ENCODE data around the gene SEMA4D.

The SEMA4D gene

DNA sequence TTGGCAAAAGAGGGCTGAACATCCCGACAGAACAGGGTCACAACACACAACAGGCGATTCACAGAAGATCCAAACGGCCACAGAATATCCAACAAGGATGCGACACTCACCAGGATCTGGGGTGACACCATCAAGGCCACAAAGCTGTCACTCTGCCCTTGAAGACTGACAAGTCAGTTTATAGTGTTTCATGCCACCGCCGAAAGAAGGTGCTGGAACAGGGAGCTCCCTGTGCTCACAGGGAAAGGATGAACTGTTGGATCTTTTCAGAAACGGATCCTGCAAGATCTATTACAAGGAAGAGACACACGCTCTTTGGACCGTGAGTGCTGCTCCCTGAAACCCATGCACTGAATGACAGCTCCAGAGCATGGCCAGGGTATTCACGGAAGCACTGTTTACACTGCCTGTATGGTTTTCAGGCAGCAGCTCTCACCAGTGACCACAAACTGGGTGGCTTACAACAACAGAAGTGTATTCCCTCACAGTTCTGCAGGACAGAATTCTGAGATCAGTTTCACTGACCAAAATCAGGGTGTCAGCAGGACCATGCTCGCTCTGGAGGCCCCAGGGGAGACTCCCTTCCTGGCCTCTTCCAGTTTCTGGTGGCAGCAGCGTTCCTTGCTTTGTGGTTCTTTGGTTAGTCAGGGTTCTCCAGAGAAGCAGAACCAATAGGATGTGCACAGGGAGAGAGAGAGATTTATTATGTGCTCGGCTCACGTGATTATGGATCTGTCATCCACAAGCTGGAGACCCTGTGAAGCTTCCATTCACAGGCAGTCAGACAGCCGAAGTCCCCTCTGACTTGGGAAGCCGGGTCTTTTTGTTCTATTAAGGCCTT, 52.8 kb downstream of the SEMA4D start:
- no peak for DNase-seq (ENCODE audit: low read depth)

DNA sequence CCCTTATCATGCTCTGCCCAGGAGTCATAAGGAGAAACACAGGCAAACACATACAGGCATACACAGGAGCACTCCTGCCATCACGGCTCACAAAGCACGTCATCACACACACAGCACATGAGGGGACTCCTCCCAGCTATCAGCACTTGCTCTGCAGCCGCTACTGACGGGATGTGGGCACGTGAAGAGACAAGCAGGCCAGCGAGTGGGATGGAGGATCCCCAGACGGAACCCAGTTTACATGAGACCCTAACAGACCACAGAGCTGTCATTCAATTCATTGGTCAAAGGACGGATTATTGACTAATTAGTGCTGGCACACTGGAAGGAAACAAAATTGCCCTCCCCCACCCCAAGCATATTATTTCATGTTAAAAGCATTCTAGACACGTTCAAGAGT, 53.6 kb downstream of the SEMA4D start:
- DNase-seq (ENCODE audit: low read depth), result no peak

DNA sequence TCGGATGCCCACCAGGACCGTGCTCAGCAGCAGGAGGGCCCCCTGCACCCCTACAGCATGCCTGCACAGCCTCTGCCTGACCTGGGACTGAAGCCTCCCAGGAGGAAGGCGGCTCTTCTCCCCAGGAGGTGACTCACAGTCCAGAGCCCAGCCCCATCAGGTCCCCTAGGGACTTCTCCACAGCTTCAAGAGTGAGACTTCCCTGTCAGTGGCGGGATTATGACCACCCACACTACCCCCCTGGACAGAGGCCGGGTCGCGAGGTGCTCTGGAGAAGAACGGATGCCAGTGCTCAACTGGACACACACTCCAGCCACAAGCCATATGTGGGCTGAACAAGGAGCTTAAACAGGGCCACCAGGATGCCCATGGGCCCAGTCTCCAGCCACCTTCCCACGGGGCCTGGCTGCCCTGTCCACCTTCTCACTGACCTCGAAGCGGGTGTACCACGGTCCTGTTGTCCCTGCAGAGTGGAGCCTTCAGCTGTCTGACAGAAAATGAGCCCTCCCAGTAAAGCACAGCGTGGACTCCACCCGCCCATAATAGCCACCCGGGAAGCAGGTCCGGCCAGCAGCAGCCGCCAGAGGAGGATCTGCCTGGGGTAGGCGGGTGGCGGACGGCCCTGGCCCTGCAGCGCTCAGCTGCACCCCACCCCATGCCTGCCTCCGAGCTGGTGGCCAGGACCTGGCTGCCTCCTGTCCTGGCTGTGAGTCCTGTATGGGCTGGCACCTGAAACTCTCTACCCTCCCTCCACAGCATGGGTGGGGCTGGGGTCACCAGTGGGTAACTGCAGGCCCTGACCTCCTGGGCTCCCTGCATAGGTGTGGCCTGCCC, 54.7 kb downstream of the SEMA4D start:
- peak; percentile 21 for DNase-seq (ENCODE audit: low read depth)

DNA sequence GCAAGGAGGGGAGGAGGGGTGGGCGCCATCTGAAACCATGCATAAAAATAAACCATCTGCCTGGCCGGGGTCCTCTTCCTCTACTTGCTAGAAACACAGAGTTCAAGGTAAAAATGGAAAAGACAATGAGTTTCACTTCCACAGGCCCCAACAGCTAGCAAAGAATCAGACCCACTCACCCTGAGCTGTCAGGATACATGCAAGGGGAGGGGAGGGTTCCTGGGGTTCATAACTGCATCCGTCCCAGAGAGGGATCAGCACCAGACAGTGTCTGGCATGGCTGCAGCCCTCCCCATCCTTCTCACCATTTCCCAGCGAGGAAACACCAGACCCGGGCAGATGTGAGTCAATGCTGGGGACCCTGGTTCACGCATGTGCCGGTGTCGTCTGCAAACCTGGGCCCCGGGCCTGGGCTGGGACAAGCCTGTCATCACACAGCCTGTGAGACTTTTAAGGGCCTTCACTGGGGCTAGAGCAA, 55.4 kb downstream of the SEMA4D start:
- no peak for DNase-seq (ENCODE audit: low read depth)

DNA sequence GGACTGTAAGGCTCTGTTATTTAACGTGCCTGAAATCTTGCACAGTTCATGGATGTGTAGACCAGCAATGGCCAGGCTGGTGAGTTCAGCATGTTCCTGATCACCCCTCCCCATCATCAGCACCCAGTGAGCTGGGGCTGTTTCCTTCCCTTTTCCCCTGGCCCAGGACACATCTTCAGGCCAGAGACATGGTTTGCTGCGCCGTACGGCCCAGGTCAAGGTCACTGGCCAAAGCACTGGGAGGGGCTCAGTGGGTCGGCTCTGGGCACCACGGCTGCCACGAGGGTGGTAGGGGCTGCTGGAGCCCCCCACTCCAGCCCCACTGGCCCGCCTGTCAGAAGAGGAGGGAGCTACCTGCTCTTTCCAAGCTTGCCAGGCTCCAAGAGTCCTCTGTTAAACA, 55.9 kb downstream of the SEMA4D start:
- no peak for DNase-seq (ENCODE audit: low read depth)

DNA sequence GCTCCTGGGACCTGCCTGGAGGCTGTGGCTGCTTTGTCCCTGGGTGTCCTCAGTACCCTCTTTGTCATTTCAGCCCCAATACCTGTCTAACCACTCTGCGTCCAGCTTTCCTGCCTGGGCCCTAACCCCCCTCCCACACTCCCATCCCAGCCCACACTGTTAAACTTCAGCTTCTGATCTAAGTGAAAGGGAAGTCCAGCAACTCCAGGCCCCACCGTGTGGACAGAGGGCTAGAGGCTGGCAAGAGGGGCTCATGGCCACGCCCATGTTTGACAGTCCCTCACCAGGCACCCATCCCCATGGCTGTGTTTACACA, 56.3 kb downstream of the SEMA4D start:
- DNase-seq (ENCODE audit: low read depth), result no peak

DNA sequence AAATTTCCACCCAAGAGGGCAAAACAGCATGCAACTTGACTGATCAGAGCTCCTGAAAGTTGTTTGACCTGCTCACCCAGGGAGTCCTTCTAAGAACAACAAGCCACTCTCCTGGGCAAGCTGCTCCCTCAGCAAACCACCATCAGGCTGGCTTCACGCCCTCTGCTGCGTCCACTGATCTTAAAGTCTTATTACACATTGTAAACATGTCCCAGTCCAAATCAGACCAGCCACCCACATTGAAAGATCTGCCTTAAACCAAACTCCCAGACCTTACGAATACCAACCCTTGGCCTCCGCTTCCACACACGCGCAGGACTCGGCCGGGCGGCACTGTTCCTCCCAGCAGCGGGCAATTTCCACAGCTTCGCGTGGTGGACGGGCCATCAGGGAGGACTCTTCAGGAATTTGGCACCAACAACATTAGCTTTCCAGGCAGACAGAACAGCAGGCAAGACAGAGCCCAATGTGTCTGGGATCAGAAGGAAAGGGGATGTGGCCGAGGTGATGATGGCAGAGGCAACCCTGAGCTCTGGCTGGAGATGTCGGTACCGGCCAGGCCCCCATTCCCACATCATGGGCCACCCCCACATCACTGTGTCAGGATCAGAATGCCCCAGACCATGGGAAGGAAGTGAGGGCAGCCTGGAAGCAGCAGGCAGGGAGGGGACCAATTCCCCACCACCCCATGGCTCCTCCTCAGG, 56.8 kb downstream of the SEMA4D start:
- DNase-seq (ENCODE audit: low read depth), result no peak

DNA sequence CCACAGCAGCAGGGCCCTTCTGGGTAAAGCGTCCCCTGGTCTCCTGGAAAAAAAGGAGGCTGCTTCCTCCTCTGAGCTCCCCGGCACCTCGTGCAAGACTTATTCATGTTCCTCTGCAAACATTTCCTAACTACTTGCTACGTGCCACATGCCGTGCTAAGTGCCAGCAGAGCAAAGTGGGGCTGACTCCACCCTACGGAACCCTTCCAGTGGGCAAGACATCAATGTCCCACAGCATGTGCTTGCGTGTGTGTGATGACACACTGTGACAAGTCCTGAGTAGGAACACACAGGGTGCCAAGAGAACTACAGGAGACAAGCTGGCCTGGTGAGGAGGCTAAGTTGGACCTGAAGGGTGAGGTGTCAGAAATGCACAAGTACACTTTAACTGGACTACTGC, 57.4 kb downstream of the SEMA4D start:
- DNase-seq (ENCODE audit: low read depth), result peak; percentile 66

DNA sequence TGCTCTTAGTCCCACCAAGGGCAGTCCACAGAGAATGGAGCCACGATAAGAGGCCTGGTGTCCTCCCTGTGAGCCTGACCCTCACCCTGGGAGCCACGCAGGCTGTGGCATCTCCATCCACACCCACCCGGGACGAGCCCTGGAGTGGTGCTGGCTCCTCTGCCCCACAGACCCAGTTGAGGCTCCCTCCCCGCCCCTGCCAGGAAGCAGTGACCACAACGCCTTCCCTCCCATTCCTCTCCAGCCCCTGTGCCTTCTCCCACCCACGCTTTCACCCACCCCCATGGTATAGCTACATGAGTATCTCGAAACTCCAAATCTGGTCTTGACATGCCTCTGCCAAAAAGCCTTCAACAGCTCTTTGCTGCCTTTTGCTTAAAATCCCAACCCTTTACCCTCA, 57.9 kb downstream of the SEMA4D start:
- no peak for DNase-seq (ENCODE audit: low read depth)

DNA sequence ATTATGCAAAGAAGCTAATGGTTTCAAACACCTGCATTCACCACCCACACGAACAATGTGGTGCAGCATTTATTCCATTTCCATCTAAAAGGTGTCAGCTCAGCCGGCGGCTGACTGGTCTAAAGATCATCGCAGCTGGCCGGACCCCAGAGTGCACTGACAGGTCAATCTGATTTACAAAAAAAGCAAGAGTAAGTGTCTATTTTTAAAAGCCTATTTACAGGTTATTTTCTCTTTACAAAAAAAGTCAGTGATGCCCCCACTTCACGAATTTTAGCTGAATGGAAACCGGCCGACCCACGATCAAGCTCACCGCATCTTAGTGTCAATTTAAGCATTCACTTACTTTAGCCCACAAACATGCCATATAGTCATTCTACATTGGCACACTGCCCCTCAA, 58.3 kb downstream of the SEMA4D start:
- no peak for DNase-seq (ENCODE audit: low read depth)

DNA sequence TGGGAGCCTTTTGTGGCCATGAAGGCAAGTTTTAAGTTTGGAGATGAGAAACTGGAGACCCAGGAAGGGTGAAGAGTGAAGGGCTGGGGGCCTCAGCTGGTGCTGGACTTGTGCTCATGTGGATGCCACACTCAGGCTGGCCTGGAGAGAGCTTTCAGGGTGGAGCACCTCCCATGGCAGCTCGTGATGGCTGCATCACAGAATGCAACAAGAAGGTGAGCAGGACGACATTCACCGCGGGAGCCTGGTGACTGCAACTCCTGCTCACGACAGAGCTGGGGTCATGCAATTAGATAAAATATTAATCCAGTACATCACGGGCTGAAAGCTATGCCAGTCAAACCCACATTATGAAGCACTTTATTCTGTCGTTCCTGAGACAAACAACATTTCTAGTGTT, 59.7 kb downstream of the SEMA4D start:
- DNase-seq (ENCODE audit: low read depth), result no peak

DNA sequence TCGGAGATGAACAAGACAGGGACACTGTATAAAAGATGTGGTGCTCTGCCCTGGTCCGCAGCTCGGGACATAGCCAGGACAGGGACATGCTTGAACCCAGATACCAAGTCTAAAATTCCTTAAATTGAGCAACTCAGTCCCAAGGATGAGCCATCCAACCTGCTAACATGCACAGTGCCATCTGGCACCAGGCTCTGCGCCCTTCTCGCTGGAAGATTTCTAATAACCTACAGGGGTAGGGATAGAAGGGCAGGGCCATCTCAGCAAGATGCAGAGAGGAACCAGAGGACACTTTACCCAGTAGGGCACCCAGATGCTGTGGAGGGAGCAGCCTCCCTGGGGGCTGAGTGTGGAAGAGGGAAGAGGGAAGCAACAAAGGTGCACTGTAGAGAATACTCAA, 60.1 kb downstream of the SEMA4D start:
- DNase-seq (ENCODE audit: low read depth), result no peak

DNA sequence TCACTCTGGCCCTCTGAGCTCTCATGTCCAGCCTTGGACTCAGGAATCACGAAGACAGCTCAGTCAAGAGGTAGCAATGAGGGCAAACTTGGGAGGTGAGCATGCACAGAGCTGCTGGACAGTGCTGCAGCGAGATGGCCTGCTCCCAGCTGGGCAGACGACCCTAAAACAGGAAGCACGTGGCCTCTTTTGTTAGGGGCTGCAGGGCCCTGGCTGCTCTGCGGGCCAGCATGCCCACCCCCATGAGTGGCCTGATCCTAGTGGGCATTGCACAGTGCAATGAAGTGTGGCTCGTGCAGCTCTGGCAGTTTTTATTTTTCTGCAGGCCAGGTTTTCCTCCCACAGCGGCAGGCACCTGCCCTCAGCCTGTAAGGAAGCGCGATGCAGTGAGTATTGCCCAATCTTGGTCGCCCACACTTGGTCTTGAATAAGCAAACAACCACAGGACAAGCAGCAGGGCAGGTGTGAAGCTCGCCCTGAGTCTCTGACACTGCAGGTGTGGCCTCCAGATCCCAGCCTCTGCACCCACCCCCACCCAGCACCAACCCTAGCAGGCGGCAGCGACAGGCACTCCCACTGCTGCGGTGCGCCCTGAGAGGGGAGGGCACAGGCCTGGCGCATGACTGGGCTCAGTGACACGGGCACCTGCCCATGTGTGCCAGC, 60.8 kb downstream of the SEMA4D start:
- DNase-seq (ENCODE audit: low read depth), result no peak

DNA sequence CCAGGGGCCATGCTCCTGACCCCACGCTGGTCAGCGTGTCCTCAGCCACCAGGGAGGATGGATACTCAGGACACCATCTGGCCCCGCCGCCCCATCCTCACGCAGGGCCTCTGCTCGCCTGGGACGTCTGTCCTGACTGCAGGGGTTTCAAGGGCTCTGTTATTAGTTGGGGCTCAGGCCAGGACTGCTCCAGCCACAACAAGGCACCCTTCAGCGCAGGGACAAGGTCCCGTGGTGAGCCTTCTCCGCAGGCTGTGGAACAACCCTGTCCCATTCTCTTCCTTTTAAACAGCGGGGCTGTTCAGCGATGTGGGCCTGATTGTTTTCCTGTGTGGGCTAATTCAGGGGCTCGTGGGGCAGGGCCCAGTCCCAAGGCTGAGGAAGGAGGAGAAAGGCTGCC, 61.6 kb downstream of the SEMA4D start:
- DNase-seq (ENCODE audit: low read depth), result no peak

DNA sequence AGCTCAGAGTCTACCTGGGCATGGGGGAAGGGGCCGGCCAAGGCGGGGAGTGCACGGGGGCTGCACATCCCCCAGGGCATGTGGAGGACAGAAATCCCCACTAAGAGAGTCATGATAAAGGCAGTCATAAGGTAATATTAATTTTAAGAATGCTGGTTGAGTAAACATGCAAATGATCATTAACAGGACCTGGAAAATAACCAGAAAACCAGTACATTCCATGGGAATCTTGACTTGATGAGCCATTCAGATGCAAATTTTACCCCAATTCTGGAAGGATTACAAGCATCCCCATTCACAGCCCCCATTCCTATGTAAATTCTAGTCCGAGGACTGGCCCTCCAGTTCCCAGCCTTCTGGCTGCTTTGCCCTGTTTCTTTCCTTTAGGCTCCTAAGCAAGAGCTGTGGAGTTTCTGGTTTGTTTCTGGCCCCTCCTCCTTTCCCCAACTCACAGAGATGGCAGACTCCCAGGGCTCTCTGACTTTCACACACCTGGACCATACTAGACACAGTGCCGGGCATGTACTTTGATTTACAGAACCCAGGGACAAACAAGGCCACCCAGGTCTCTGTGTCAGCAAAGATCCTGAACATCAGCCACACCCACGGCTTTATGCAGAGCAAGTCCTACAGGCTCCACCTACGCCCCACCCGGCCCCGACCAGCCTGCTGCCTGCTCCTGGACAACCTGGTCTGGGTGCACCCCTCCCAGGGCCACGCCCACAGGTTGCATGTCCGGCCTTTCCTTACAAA, 62.7 kb downstream of the SEMA4D start:
- DNase-seq (ENCODE audit: low read depth), result no peak

DNA sequence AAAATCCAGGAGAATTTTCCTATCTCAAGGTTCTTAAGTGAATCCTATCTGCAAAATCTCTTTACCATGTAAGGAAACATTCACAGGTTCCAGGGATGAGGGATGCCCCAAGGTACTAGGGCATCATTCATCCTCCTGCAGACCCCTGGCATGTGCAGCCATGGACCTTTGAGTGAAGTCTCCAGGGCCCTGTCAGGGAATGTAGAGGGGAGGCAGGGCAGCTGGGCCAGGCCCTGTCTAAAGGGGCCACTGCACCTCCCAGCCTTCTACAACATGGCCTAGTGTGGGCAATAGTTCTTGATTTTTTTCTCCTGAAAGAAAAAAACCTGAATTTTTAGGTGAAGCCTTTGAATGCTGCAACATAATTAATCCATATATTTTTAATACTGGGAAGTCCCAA, 63.3 kb downstream of the SEMA4D start:
- no peak for DNase-seq (ENCODE audit: low read depth)

DNA sequence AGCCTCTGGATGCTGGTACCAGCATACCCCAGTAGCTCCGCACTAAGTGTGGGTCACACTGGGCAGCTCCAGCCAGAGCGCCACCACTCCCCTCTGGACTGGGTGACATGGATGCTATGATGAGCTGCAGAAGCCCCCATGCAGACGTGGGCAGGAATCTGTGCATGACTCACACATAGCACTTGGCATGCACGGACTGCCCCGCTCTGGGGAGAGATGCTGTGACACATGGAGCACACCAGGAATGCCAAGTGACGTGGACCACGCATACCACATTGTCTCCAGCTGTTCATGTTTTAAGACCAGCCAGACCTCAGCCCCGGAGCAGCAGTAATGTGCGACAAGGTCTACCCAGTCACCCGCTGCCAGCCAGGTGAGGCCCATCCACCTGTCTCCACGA, 64.1 kb downstream of the SEMA4D start:
- DNase-seq (ENCODE audit: low read depth), result peak; percentile 74

DNA sequence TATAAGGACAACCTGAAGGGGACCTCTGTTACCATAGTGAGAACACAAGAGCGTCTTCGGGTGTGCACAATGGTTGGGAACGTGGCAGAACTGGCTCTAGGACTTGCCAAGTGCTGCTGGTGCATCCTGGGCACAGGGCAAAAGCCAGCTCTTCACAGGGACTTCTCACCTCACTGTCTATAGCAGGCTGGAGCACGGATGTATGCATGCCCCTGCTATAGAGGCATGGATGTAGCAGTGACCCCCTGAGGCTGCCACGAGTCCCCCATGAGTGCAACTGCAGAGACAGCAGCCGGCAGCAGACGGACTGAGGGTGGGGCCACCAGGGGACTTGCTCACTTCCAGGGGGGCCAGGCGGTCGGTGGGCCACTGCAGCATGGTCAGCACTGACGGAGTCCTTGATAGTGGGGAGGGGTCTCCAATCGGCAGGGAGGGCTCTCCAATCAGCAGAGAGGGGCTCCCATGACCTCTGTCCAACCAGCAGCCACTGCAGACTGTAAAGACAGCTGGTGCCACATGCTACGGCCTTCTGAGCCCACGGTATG, 64.9 kb downstream of the SEMA4D start:
- DNase-seq (ENCODE audit: low read depth), result no peak

DNA sequence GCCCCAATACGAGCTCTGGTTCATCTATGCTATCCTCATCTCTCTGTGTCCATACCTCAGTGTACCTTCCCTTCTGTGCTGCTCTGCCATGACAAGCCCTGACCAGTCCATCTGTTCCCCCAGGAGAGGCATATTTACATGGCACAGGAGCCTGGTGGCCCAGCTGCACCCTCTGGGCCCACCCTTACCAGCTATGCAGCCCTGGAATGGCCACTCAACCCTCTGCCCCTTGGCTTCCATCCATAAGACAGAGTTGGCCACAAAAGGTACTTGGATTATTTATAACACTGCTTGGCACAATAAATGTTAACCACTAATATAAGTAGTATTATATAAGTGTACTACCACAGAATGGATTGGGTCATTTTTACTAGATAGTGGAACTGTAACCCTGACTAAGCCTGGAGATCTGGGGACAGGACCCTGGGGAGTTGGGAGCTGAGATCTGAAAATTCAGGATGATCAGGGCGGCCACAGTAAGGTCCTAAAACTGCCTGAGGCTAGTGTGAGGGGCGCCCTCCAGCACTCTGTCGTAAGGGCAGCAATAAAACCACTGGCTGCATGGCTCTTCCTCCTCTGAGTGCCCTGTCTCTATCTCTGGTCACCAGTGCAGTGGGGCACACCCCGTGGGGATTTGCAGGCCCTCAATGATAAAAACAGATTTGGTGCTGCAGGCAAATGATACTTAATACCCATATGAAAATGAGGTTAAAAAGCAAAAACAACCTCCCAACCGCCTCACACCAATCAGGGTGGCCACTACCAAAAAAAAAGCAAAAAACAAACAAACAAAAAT, 65.8 kb downstream of the SEMA4D start:
- no peak for DNase-seq (ENCODE audit: low read depth)

DNA sequence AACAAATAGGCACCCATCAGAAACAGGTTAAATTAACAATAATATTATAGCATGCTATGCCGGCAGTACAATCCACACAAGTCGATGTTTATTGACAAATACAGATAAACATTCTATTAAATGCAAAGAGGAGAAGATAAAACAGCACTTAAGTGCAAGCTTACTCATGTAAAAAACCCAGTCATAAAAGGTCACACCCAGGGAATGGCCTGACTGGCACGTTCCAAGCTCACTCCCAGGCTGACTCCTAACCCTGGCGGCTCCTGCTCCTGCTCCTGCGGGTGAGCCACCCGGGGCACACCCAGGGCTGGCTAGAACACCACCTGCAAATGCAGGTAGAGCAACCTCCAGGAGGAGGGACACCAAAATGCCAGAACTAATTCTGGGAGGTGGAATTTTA, 66.9 kb downstream of the SEMA4D start:
- DNase-seq (ENCODE audit: low read depth), result no peak

Measured in fibroblast of gingiva (primary cell).